A673 (cell line): Measurements from ENCODE around the gene TYR. TPM values are rescaled to one million over a fixed set of nuclear protein-coding genes. Genes with fewer than 3 reads are reported as not detected.

Experiments
- BruUV-seq: library from RNA; stranded (reverse); fragments of 400-500 nt; replicated peaks from 2 replicates; lab custom pipeline; 2021; lab: Mats Ljungman, UMichigan
- CTCF ChIA-PET: fragments of 300-600 bp; sonication (Branson Sonifier 250); formaldehyde crosslinking; loops from one replicate; lab custom pipeline; 2022; ENCODE audit warnings: antibody characterized with exemption; lab: Charles Lee
- POLR2A ChIA-PET: fragments of 300-600 bp; sonication (Branson Sonifier 250); formaldehyde crosslinking; loops from one replicate; lab custom pipeline; 2022; ENCODE audit warnings: antibody characterized with exemption; ENCODE audit not compliant: low non-redundant PET; lab: Charles Lee
- DNase-seq: peaks from one replicate; pipeline ENCODE4 v3.0.0-alpha.2; 2015; ENCODE audit warnings: low spot score
- H3K27ac ChIP-seq: fragments of 200-600 bp; sonication (generic); 2 replicates; pipeline ENCODE4 v1.5.1; 2016; ENCODE audit warnings: mixed run types, low read depth, mild to moderate bottlenecking, mixed read lengths, antibody characterized with exemption, low read length; ENCODE audit not compliant: poor library complexity, severe bottlenecking
- H3K27me3 ChIP-seq: fragments of 200-600 bp; sonication (generic); replicated peaks from 2 replicates; pipeline ENCODE4 v1.6.1; 2017; ENCODE audit warnings: mixed run types, low read depth, mild to moderate bottlenecking, mixed read lengths, antibody characterized with exemption, low read length; ENCODE audit not compliant: insufficient read depth, poor library complexity
- H3K36me3 ChIP-seq: fragments of 200-600 bp; sonication (generic); 2 replicates; pipeline ENCODE4 v1.6.1; 2016; ENCODE audit warnings: mixed run types, mild to moderate bottlenecking, mixed read lengths, antibody characterized with exemption, low read length; ENCODE audit not compliant: insufficient read depth, poor library complexity, severe bottlenecking
- H3K4me1 ChIP-seq: fragments of 200-600 bp; sonication (generic); 2 replicates; pipeline ENCODE4 v1.6.1; 2017; ENCODE audit warnings: mixed run types, mild to moderate bottlenecking, mixed read lengths, antibody characterized with exemption, low read length; ENCODE audit not compliant: insufficient read depth, poor library complexity, severe bottlenecking
- H3K4me3 ChIP-seq: fragments of 200-600 bp; sonication (generic); 2 replicates; pipeline ENCODE4 v1.5.1; 2016; ENCODE audit warnings: low read depth, mixed run types, mild to moderate bottlenecking, mixed read lengths, low read length; ENCODE audit not compliant: poor library complexity, severe bottlenecking
- H3K9me3 ChIP-seq: fragments of 200-600 bp; sonication (generic); 2 replicates; pipeline ENCODE4 v1.6.1; 2016; ENCODE audit warnings: mixed run types, low read depth, mild to moderate bottlenecking, mixed read lengths, antibody characterized with exemption, low read length; ENCODE audit not compliant: poor library complexity, severe bottlenecking
- EZH2 ChIP-seq: fragments of 200-600 bp; sonication (generic); IDR thresholded peaks from 2 replicates; pipeline ENCODE4 v1.6.1; 2017; ENCODE audit warnings: borderline replicate concordance, low read depth, mild to moderate bottlenecking, mixed read lengths, antibody characterized with exemption, low read length; ENCODE audit not compliant: poor library complexity, severe bottlenecking
- intact Hi-C: fragments of 100-400 bp; cut with micrococcal nuclease; formaldehyde crosslinking; loops from one replicate; pipeline ENCODE4 v1.10.0; 2022; ENCODE audit not compliant: unreplicated experiment
- total RNA-seq: library from RNA; stranded (reverse); gene quantifications from 2 replicates; pipeline ENCODE4 v1.2.3, GENCODE V29; 2021
- TF ChIP-seq, protein P1 (sequence below): fragments of 300-800, 200-600 bp; sonication (generic); conservative IDR thresholded peaks from 2 replicates; pipeline ENCODE4 v1.5.1; 2017; ENCODE audit warnings: low read depth, mild to moderate bottlenecking, antibody characterized with exemption, low read length, moderate library complexity, mixed read lengths

TYR gene
- total RNA-seq, 1 experiment from 2014 or later: not detected

- no peak overlapping the region for H3K4me3 ChIP-seq
- H3K9me3 ChIP-seq: no peaks in the 10 kb centered on the region
- no peaks in the 10 kb centered on the region for H3K36me3 ChIP-seq
- no peak overlapping the region for H3K27ac ChIP-seq
- ChIA-PET POLR2A (no interaction called here), CTCF (no interaction called here)
- H3K27me3 ChIP-seq: no peaks in the 10 kb centered on the region
- DNase-seq: no peak
- TF ChIP-seq, protein P1, sequence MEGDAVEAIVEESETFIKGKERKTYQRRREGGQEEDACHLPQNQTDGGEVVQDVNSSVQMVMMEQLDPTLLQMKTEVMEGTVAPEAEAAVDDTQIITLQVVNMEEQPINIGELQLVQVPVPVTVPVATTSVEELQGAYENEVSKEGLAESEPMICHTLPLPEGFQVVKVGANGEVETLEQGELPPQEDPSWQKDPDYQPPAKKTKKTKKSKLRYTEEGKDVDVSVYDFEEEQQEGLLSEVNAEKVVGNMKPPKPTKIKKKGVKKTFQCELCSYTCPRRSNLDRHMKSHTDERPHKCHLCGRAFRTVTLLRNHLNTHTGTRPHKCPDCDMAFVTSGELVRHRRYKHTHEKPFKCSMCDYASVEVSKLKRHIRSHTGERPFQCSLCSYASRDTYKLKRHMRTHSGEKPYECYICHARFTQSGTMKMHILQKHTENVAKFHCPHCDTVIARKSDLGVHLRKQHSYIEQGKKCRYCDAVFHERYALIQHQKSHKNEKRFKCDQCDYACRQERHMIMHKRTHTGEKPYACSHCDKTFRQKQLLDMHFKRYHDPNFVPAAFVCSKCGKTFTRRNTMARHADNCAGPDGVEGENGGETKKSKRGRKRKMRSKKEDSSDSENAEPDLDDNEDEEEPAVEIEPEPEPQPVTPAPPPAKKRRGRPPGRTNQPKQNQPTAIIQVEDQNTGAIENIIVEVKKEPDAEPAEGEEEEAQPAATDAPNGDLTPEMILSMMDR: no peak
- TF ChIP-seq EZH2: no peak
- intact Hi-C loops: loop anchor here (5.0 kb wide), 1 partner anchor 411 kb away; no protein-coding TSS in a partner anchor
- BruUV-seq: no TSS peak
- no peaks in the 10 kb centered on the region for H3K4me1 ChIP-seq
These were observed 23.5 kb downstream of the TYR start for GRCh38 chr11:89201138-89201537.

DNA sequence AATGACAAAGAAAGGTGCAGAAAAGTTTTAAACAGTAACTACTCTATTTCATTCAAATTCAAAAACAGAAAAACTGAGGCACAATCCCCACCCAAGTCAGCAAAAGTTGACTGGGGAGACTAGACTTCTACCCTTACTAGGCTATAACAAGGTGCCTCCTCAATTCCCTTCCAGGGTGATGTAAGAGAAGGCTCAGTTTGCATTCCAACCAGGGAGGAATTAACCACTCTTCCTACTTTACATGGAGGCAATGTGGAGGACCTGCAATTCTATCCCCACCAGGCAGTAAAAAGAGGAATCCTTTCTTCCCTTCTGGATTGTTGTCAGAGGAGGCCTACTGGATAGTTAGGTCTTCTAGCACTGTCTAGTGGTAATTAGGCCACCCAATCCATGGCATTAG is 26.1 kb downstream of the TYR start:
- H3K9me3 ChIP-seq: no peaks in the 10 kb centered on the region
- DNase-seq: no peak
- H3K27me3 ChIP-seq: no peaks in the 10 kb centered on the region
- ChIA-PET POLR2A (no interaction called here), CTCF (no interaction called here)
- H3K4me3 ChIP-seq: no peak overlapping the region
- intact Hi-C loops: loop anchor here (5.0 kb wide), 1 partner anchor 408 kb away; no protein-coding TSS in a partner anchor
- no TSS peak for BruUV-seq
- TF ChIP-seq EZH2: no peak
- no peak overlapping the region for H3K27ac ChIP-seq
- no peaks in the 10 kb centered on the region for H3K36me3 ChIP-seq
- H3K4me1 ChIP-seq: no peaks in the 10 kb centered on the region

- Histone ChIP-seq H3K4me1 (no peaks in the 10 kb centered on the region), H3K36me3 (no peaks in the 10 kb centered on the region), H3K27ac (no peak overlapping the region), H3K9me3 (no peaks in the 10 kb centered on the region), H3K27me3 (no peaks in the 10 kb centered on the region), H3K4me3 (no peak overlapping the region)
- BruUV-seq: no TSS peak
- no peak for DNase-seq
- TF ChIP-seq EZH2: no peak
- TF ChIP-seq, protein P1: peak; percentile 44; the same call in 1 of the 2 replicates
- ChIA-PET POLR2A (no interaction called here), CTCF (no interaction called here)
- intact Hi-C loops: no loop called here
These were observed 27.7 kb downstream of the TYR start for GRCh38 chr11:89205378-89205777.
